Epithelial cell of prostate (primary cell): ENCODE data around the gene IDI1.

Source experiments
- DNase-seq: peaks from one replicate; pipeline ENCODE4 v3.0.0-alpha.2; 2011; ENCODE audit warnings: low read depth, low spot score
- H3K27ac ChIP-seq: fragments of 450-650 bp; 2 replicates; pipeline ENCODE4 v1.5.1; 2017; ENCODE audit warnings: mild to moderate bottlenecking

The IDI1 gene

DNA sequence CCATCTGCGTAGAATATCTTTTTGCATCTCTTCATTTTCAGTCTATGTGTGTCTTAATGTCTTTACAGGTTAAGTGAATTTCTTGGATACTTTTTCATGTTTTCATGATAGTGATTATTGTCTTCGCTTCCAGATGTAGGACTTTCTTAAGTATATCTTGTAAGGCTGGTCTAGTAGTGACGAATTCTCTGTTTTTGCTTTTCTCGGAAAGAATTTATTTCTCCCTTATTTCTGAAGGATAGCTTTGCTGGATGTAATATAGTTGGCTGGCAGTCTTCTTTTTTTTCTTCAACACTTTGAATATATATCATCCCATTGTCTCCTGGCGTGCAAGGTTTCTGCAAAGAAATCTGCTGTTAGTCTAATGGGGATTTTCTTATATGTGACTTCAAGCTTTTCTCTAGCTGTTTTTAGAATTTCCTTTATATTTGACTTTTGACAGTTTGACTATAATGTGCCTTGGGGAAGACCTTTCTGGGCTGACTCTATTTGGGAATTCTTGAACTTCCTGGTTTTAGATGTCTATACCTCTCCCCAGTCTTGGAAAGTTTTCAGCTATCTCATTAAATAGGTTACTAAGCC, 46.4 kb downstream of the IDI1 start:
- DNase-seq = no peak

DNA sequence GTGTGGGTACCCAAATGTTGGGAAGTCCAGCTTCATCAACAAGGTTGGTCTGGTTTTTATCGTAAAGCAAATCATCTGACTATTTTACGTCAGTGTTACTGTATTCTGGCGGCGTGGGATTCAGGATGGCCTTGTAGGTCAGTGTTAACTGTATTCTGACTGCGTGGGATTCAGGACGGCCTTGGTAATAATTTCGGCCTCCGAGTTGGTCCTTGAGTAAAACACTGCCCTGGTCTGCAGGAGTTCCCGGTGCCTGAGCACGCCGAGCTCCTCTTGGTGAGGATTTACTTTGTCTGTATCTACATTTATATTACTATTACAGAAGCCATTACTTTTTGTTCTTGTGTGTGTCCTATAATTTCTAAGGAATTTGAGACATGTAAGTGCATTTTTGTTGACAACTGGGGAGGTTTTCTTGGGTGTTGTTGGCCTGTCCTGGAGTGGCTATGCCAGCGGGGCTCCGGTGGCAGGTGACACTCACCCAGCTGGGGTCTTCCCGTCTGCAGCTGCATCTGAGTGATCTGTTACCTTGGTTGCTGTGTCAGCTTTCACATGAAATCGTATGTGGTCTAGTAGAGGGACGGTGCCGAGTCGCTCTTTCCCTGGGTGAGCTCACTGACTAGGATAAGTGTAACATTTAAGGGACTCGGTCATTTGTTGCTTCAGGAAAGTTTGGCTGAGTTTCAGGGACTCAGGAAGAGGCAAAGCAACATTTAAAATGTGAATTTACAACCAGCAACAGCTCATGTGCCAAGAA, 51.5 kb downstream of the IDI1 start:
- no peak overlapping the region for H3K27ac ChIP-seq
- no peak for DNase-seq

More for the DNA sequence above, 46.4 kb downstream of the IDI1 start:
- no peak overlapping the region for H3K27ac ChIP-seq

DNA sequence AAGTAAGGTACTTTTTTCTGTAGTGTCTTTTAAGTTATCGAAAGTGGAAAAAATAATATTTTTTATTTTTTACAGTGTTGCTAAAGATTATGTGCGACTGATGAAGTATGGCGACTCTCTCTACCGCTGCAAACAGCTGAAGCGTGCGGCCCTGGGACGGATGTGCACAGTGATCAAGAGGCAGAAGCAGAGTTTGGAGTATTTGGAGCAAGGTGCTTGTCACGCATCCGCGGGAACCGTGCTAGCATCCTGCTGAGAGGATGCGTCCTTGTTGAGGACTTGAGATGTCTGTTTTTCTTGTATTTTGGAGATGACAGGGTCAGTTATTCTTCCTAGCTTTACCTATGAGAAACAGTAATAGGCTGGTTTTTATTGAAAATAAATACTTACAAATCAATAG, 52.9 kb downstream of the IDI1 start:
- DNase-seq = no peak
- H3K27ac ChIP-seq = no peak overlapping the region

- H3K27ac ChIP-seq = no peak overlapping the region
Measured at GRCh38 chr10:995559-995926, 53.4 kb downstream of the IDI1 start.

DNA sequence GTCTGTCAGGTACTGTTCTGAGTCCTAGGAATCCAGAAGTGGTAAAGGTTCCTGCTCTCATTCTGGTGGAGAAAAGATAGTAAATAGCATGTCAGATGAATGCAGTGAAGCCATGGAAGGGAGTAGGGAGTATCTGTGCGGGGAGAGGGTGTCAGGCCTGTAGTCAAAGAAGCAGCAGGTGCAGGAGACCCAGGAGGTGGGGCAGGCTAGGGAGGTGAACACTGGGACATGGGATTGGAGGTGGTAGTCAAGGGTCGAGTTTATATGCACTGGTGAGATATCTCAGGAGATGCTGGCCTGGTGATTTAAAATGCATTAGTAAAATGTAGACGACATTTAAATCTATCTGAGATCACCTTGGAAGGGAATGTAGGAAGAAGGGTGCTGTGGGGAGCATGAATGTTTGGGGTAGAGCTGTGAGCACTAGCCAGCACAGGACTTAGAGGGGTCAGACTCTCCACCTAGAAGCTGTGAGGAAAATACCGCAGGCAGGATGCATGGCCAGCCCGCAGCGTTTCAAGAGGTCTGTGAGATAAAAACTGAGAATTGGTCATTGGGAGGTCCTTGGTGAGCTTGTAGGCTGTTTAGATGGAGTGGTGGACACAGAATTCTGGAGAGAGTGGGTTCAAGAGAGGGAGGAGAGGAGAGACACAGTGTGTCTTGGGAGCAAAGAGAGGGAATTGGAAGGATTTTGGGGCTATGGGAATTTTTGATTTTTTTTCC, 53.9 kb downstream of the IDI1 start:
- DNase-seq = no peak
- no peak overlapping the region for H3K27ac ChIP-seq

More at GRCh38 chr10:995559-995926, 53.4 kb downstream of the IDI1 start:
- DNase-seq = no peak

GRCh38 chr10:992871-993270, 56.0 kb downstream of the IDI1 start:
- no peak overlapping the region for H3K27ac ChIP-seq
- DNase-seq = no peak

DNA sequence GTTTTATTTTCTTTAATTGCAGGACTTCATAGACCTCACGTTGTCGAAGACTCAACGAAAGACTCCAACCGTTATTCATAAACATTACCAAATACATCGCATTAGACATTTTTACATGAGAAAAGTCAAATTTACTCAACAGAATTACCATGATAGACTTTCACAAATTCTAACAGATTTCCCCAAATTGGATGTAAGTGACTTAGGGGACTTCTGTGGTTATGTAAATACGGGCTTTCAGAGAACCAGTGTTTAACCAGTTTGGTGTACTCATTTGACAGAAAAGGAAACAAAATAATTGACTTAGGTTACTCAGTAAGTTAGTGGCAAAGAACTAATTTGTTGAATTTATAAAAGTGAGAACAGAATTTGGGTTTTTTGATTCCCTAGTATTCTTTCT, 56.5 kb downstream of the IDI1 start:
- no peak overlapping the region for H3K27ac ChIP-seq
- no peak for DNase-seq

GRCh38 chr10:990808-991207, 58.1 kb downstream of the IDI1 start:
- no peak for DNase-seq
- no peak overlapping the region for H3K27ac ChIP-seq
